ENCODE measurements around the gene BCAR3.

GRCh38 chr1:93715529-93716126 lies 34.0 kb upstream of the BCAR3 start:
- TF ChIP-seq CTCF (IDR thresholded peaks at IDR 0.05): no peak
- TF ChIP-seq POLR2AphosphoS5 (IDR thresholded peaks at IDR 0.05): no peak
